ENCODE results near the gene SLC22A4. TPM values are rescaled to one million over a fixed set of nuclear protein-coding genes. Genes with fewer than 3 reads are reported as not detected.

SLC22A4 gene
- total RNA-seq, 1 experiment from 2014 or later, result 0.72 TPM

DNA sequence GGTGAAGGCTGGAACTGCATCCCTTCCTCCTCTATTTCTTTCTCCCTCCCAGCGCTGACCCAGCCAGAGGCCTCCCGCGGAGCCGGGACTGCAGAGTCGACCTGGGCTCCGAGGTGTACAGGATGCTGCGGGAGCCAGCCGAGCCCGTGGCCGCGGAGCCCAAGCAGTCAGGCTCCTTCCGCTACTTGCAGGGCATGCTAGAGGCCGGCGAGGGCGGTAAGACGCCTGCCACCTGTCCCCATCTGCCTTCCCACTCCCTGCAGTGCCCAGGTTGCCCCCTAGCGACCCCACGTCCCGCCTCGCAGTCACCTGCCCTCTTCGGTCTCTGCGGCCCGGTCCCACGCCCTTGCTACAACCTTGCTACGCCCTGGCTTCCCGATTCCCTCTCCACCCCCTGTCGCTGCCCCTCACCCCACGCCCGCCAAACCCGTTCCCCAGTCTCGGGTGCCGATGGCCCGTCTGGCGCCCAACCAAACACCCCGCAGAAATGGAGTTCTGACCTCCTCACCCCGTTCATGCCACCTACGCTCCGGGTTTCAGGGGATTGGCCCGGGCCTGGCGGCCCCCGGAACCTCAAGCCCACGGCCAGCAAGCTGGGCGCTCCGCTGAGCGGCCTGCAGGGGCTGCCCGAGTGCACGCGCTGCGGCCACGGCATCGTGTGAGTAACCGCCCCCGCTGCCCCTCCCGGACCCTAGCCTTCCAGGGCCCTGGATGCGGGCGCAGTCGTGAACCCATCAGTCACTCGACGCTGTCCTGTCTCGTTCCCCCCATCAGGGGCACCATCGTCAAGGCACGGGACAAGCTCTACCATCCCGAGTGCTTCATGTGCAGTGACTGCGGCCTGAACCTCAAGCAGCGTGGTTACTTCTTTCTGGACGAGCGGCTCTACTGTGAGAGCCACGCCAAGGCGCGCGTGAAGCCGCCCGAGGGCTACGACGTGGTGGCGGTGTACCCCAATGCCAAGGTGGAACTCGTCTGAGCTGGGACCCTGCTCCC, 22.6 kb upstream of the SLC22A4 start:
- Mint-ChIP-seq H3K27me3 (ENCODE audit: low read depth) (no peaks in the 10 kb centered on the region), H3K36me3 (ENCODE audit: insufficient read depth in 1 of 3, low read depth in 3 of 3) (peaks cover 0 to 3% (median 1%) of the 10 kb centered on the region in 3 experiments; a peak in 1 of 7 replicates), H3K4me3 (no peak overlapping the region), H3K4me1 (peaks cover 12 to 21% of the 10 kb centered on the region in 2 experiments), H3K27ac (no peak overlapping the region), H3K9me3 (no peaks in the 10 kb centered on the region)
- Histone ChIP-seq H3K23me2 (ENCODE audit: insufficient read length, low read depth, low read length, poor library complexity, severe bottlenecking) (peaks cover 2% of the 10 kb centered on the region), H4K8ac (replicated peaks; ENCODE audit: insufficient read length, low read depth, low read length) (no peak overlapping the region), H2BK120ac (ENCODE audit: low read depth, low read length, poor library complexity, severe bottlenecking) (no peak overlapping the region), H3T11ph (ENCODE audit: low read length) (no peak overlapping the region), H3K27me3 (ENCODE audit: insufficient read depth, low read length) (no peaks in the 10 kb centered on the region), H2BK20ac (ENCODE audit: low read depth, low read length, poor library complexity, severe bottlenecking) (no peak overlapping the region), H2AFZ (ENCODE audit: low read length) (no peak overlapping the region), H3K79me2 (ENCODE audit: insufficient read depth, low read length) (no peaks in the 10 kb centered on the region), H3K4me1 (ENCODE audit: insufficient read depth, low read length) (no peaks in the 10 kb centered on the region), H3K79me1 (ENCODE audit: insufficient read depth, low read depth, low read length, poor library complexity, severe bottlenecking) (no peaks in the 10 kb centered on the region), H3K27ac (ENCODE audit: insufficient read length, low read depth, low read length) (no peak overlapping the region), H2AK5ac (ENCODE audit: insufficient read length, low read length) (no peak overlapping the region), H3K4me2 (ENCODE audit: insufficient read depth, insufficient read length, low read length) (no peak overlapping the region), H4K20me1 (ENCODE audit: control insufficient read depth, insufficient read depth, insufficient read length) (no peaks in the 10 kb centered on the region), H2BK15ac (ENCODE audit: low read depth, low read length) (no peak overlapping the region), H3K14ac (ENCODE audit: insufficient read depth, low read length) (no peak overlapping the region), H2BK5ac (ENCODE audit: insufficient read length, low read length) (no peak overlapping the region), H3K9me3 (ENCODE audit: control insufficient read depth, low read depth, low read length) (no peaks in the 10 kb centered on the region), H4K91ac (ENCODE audit: insufficient read length, low read depth, low read length) (no peak overlapping the region), H3K9ac (ENCODE audit: extremely low read depth, insufficient read length, low read length) (no peak overlapping the region), H3K56ac (ENCODE audit: insufficient read length, low read depth, low read length) (no peak overlapping the region), H2BK12ac (ENCODE audit: insufficient read length, low read depth, low read length) (no peak overlapping the region), H3K4ac (ENCODE audit: low read depth, low read length) (no peak overlapping the region), H4K5ac (ENCODE audit: insufficient read length, low read depth, low read length) (no peak overlapping the region), H3K18ac (ENCODE audit: insufficient read length, low read depth, low read length) (no peak overlapping the region), H3K23ac (ENCODE audit: insufficient read length, low read depth, low read length) (no peak overlapping the region)
- TF ChIP-seq, protein P1, sequence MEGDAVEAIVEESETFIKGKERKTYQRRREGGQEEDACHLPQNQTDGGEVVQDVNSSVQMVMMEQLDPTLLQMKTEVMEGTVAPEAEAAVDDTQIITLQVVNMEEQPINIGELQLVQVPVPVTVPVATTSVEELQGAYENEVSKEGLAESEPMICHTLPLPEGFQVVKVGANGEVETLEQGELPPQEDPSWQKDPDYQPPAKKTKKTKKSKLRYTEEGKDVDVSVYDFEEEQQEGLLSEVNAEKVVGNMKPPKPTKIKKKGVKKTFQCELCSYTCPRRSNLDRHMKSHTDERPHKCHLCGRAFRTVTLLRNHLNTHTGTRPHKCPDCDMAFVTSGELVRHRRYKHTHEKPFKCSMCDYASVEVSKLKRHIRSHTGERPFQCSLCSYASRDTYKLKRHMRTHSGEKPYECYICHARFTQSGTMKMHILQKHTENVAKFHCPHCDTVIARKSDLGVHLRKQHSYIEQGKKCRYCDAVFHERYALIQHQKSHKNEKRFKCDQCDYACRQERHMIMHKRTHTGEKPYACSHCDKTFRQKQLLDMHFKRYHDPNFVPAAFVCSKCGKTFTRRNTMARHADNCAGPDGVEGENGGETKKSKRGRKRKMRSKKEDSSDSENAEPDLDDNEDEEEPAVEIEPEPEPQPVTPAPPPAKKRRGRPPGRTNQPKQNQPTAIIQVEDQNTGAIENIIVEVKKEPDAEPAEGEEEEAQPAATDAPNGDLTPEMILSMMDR (conservative IDR thresholded peaks at IDR 0.05), result no peak; the same call in 2 of the 3 replicates
- no CpG with 5 or more reads among the region's 77 CpGs for WGBS (ENCODE audit: extremely low coverage, insufficient read length, low lambda C conversion rate)
- DNase-seq, result peak; percentile 67

Measured in H9 (cell line).